GM18951 (cell line): ENCODE results near the gene BRINP2.

ENCODE experiments used
- POLR2A ChIP-seq: IDR thresholded peaks from 4 replicates; pipeline ENCODE4 v1.6.1; 2011; ENCODE audit warnings: mild to moderate bottlenecking; ENCODE audit not compliant: insufficient read length, insufficient read depth; ENCODE audit errors: extremely low read depth
- in situ Hi-C: fragments of 300-500 bp; cut with MboI; formaldehyde crosslinking; loops from one replicate; pipeline ENCODE4 v1.12.0; 2022; ENCODE audit warnings: low sequenced_read_pairs, mixed read lengths, inconsistent platforms; ENCODE audit not compliant: unreplicated experiment

Gene BRINP2

DNA sequence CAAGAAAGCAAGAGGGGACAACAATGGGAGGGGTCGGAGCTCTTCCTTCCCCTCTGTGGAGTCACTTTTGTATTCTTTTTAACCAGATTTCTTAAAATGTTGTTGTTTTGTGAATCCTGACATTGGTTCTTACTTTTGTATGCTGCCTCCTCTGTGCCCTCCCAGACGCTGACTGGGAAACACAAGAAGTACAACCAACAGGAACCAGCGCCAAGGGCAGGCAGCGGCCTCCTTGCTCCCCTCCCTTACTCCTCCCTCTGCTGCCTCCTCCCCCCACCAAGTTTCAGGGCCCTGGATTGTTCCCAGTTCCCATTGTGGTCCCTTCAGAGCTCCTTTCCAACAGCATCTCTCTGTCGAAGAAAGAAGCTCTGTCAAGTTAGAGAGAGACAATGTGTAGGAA, 111.1 kb downstream of the BRINP2 start:
- TF ChIP-seq POLR2A, result no peak

DNA sequence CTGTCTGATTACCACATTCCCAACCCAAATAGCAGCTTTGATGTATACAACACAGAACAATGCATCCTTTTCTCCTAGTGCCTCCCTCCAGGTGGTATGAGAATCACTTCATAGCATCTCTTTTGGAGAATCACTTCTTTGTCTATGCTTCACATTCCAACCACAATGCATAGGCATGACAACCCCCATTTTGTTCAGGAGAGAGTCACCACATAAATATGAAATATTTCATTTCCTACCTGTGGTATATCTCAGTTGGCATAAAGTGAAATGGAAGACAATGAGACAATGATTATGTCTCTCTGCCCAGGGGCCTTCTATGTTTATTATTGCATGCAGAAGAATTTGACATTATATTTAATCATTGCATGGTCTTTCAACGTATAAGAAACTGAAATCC, 112.2 kb downstream of the BRINP2 start:
- in situ Hi-C loops, result no loop called here
- no peak for TF ChIP-seq POLR2A

More for the DNA sequence above, 111.1 kb downstream of the BRINP2 start:
- in situ Hi-C loops, result no loop called here

- in situ Hi-C loops, result no loop called here
- TF ChIP-seq POLR2A, result no peak
Measured at GRCh38 chr1:177283380-177283779, 112.6 kb downstream of the BRINP2 start.

- TF ChIP-seq POLR2A, result no peak
- in situ Hi-C loops, result no loop called here
Measured at GRCh38 chr1:177286396-177286795, 115.6 kb downstream of the BRINP2 start.

DNA sequence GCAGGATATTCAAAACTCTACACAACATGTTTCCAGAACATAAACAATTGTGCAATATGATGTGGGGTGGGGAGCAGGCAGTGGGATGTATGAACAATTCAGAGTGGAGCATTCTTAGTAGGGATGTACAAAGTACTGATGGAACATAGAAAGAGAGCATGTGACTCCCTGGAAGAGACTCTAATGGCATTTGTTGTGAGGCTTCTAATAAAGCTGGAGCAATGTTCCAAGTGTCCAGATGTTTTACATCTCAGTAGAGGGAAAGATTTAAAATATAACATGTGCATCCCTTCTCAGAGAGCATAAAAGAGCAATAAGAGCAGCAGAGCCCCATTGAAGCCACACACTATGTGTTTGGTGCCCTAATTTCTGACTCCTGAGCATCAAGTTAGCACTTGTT, 116.5 kb downstream of the BRINP2 start:
- TF ChIP-seq POLR2A, result no peak
- in situ Hi-C loops, result no loop called here

DNA sequence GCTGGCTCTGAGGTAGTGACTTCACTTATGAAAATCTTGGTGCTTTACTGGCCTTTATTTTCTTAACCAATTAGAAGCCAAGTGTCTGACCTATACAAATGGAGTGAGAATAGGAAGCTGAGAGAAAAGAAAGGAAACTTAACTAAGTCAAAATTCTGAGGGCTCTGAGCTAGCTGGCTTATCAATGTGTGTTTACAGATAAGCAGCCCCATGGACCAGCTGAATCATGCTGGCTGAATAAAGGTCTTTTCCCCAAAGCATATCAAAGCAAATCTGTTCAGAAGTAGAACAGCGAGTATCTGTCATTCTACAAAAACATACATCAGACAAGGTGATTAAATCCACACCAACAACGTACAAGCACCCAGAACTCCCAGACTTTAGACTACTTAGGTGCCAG, 117.2 kb downstream of the BRINP2 start:
- no peak for TF ChIP-seq POLR2A
- in situ Hi-C loops, result no loop called here

GRCh38 chr1:177289532-177289931, 118.8 kb downstream of the BRINP2 start:
- in situ Hi-C loops, result no loop called here
- no peak for TF ChIP-seq POLR2A

GRCh38 chr1:177300431-177300830, 129.7 kb downstream of the BRINP2 start:
- TF ChIP-seq POLR2A, result no peak
- in situ Hi-C loops, result no loop called here

- TF ChIP-seq POLR2A, result no peak
- in situ Hi-C loops, result no loop called here
Measured at GRCh38 chr1:177301425-177302124, 130.8 kb downstream of the BRINP2 start.

DNA sequence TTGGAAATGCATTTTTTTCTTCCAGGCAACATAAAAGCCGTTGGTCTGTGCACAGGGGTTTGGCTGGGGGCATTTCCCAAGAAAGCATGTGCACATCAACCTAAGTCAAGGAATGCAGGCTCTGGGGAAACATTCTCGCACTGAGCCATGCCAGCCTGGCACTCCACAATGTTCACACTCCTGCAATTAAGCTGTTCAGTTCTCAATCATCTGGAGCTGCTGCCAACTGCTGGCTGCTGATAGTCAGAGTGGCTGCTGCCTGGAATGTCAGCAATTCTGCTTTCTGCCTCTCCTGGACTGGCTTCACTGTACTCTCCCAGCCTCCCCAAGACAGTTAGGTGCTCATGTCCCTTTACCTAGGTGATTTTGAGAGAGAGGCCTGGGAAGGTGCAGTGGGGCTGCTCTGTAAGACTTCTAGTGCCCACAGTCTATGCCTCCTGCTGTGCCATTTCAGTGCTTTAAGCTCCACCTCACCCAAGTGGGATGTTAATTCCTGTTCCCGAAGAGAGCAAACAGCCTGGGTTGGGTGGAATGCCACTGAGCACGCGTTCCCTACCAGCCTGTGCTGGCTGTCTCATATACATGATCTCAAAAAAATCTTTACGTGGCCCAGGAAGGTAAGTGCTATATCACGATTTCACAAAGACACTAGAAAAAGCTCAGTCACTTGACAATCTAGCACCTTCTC, 131.7 kb downstream of the BRINP2 start:
- in situ Hi-C loops, result no loop called here
- no peak for TF ChIP-seq POLR2A

GRCh38 chr1:177305040-177306018, 134.6 kb downstream of the BRINP2 start:
- no peak for TF ChIP-seq POLR2A
- in situ Hi-C loops, result no loop called here

DNA sequence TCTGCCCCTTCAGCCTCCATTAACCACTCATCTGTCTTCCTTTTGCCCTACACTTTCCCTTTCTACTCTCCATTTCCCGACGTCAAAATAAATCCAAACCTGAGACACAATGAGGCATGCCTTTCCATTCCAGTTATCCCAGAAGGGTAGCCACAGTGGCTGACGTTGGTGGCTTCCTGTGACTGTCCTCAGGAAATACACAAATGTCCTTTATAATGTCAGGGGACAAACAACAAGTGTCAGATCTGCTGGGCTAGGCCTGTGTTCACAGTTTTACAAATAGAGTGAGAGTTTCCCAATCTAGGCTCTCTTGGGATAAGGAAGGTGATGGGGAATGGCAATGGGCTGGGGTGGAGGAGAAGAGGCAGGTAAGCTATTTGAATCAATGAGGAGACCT, 135.3 kb downstream of the BRINP2 start:
- in situ Hi-C loops, result no loop called here
- TF ChIP-seq POLR2A, result no peak

- in situ Hi-C loops, result no loop called here
- TF ChIP-seq POLR2A, result no peak
Measured at GRCh38 chr1:177306981-177307380, 136.2 kb downstream of the BRINP2 start.
